ENCODE measurements around the gene PYY.

DNA sequence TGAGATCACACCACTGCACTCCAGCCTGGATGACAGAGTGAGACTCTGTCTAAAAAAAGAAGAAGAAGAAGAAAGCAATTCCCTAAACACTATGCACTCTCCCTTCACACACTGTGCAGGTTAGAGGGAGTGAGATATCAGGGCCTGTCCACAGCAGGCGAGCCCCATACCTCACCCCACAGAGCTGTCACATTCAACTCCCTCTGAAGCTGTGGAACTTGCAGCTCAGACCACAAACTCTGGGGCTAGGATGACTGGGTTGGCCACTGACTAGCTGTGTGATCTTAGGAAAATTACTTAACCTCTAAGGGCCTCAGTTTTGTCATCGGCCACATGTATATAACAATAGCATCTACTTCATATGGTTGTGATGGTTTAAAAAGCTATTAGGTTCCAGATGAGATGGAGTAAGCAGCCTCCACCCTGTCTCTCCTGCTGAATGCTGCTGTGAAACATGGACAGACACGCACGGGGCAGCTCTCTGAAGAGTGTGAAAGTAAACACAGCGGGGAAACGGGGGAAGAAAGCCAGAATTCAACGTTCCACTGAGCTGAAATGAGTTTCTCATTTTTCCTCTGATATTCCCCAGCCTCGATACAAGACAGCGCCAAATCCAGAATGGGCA, 13.6 kb upstream of the PYY start:
- no peak for TF ChIP-seq EP300 (IDR thresholded peaks at IDR 0.05)
- TF ChIP-seq, protein P1, sequence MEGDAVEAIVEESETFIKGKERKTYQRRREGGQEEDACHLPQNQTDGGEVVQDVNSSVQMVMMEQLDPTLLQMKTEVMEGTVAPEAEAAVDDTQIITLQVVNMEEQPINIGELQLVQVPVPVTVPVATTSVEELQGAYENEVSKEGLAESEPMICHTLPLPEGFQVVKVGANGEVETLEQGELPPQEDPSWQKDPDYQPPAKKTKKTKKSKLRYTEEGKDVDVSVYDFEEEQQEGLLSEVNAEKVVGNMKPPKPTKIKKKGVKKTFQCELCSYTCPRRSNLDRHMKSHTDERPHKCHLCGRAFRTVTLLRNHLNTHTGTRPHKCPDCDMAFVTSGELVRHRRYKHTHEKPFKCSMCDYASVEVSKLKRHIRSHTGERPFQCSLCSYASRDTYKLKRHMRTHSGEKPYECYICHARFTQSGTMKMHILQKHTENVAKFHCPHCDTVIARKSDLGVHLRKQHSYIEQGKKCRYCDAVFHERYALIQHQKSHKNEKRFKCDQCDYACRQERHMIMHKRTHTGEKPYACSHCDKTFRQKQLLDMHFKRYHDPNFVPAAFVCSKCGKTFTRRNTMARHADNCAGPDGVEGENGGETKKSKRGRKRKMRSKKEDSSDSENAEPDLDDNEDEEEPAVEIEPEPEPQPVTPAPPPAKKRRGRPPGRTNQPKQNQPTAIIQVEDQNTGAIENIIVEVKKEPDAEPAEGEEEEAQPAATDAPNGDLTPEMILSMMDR (IDR thresholded peaks at IDR 0.05) = no peak
- no peak for TF ChIP-seq POLR2A (IDR thresholded peaks at IDR 0.05; ENCODE audit: low read depth)
- TF ChIP-seq POLR2AphosphoS5 (IDR thresholded peaks at IDR 0.05) = no peak

Data from esophagus muscularis mucosa (tissue), 4 donors.